Middle frontal gyrus (tissue), 1 donor: ENCODE measurements around the gene SPP1.
"Not testable (repeated sequence)": the region's sequence is repeated elsewhere in the genome, so short reads cannot be mapped to it uniquely, and the experiment has no call there.

Experiments
- DNase-seq: peaks from one replicate; pipeline ENCODE4 v3.0.0-alpha.2; 2015; ENCODE audit warnings: low spot score; ENCODE audit errors: extremely low spot score

Gene SPP1

DNA sequence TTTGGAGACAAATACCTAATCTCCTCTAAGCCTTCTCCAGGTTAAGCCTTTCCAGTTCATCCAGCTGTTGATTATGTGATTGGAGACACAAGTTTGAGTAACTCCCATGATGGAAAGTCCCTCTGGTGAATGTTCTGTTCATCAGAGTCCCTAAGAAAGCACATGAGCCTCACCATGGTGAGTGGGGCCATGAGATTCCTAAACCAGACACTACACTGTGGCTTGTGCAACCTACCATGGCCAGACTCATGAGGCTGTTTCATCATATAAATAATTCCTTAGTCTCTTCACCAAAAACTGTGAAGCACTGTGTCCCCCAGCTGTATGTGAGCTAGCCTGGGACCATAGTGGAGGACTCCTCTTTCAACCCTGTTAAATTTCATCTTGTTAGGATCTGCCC is 46.3 kb downstream of the SPP1 start:
- no peak for DNase-seq

- DNase-seq = no peak
These were observed 46.8 kb downstream of the SPP1 start for GRCh38 chr4:88022289-88022688.

GRCh38 chr4:88025868-88026661 is 50.6 kb downstream of the SPP1 start:
- DNase-seq = not testable (repeated sequence)

- DNase-seq = no peak
These were observed 52.4 kb downstream of the SPP1 start for GRCh38 chr4:88027611-88028608.

DNA sequence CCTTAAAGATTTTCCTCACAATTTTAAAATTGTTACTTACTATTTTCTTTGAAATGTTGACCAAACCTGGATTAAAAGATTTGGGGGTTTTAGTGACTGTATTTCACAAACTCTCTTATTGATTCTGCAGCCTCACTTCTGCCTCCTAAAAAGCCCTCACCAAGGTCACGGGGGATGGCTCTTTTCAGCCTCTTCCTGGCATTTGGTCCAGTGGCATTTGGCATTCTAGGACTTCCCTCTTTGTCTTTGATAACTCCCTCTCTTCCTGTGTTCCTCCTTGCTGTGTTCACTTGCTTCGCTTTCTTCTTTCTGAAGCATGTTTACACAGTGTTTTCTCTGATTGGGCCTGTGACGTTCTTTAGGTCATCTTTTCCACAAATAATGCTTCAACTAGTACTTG is 53.4 kb downstream of the SPP1 start:
- DNase-seq = no peak

DNA sequence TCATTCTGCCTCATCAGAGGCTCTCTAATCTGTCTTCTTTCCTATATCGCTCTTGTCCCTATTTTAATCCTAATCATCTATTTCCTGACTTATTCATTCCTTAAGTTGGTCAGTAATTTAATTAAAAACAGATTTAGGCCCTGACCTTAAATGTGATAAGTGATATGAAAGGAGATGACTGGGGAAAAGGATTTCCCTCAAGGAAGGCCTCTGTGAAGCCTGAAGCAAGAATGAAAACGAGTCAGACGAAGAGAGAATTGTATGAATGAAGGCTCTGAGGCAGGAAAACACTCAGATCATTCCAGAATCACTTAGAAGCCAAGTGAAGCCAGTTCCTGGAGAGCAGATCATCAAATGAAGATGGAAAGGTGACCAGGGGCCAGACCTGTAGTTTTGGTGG is 54.0 kb downstream of the SPP1 start:
- no peak for DNase-seq

- DNase-seq = no peak
These were observed 55.2 kb downstream of the SPP1 start for GRCh38 chr4:88030565-88031310.
